HCT116 (cell line): ENCODE data around the gene FEM1B. TPM values are rescaled to one million over a fixed set of nuclear protein-coding genes. Genes with fewer than 3 reads are reported as not detected.

Experiments
- ATAC-seq: fragments of 200-7000 bp; cut with Tn5 transposase; 2 replicates; pipeline ENCODE4 v1.9.1; 2020; ENCODE audit warnings: mild to moderate bottlenecking, moderate library complexity
- BruUV-seq: library from RNA; stranded (reverse); fragments of 400-500 nt; replicated peaks from 2 replicates; lab custom pipeline; 2021; lab: Mats Ljungman, UMichigan
- CTCF ChIA-PET: fragments of 300-600 bp; sonication (Branson Sonifier 250); formaldehyde crosslinking; loops from one replicate; lab custom pipeline; 2021; ENCODE audit warnings: antibody characterized with exemption; lab: Charles Lee
- POLR2A ChIA-PET: fragments of 300-600, 350-600 bp; sonication (Branson Sonifier 250); formaldehyde crosslinking; loops from one replicate; lab custom pipeline; 2021; ENCODE audit warnings: antibody characterized with exemption; lab: Charles Lee
- RAD21 ChIA-PET, 2 experiments: fragments of 300-600 bp; sonication (Branson Sonifier 250); formaldehyde crosslinking; loops; one replicate each; lab custom pipeline; 2023; ENCODE audit warnings: low total read pairs in 2 of 2; ENCODE audit not compliant: uncharacterized antibody in 2 of 2, unreplicated experiment in 2 of 2, low non-redundant PET in 1 of 2; lab: Charles Lee
- DNase-seq: peaks from one replicate; pipeline ENCODE4 v3.0.0-alpha.2; 2010; ENCODE audit warnings: low read depth, low spot score
- H2AFZ ChIP-seq: fragments of 200-600 bp; shearing (Covaris generic), sonication (generic); 2 replicates; pipeline ENCODE4 v1.6.1; 2017; ENCODE audit warnings: low read depth, mixed run types, mixed read lengths, antibody characterized with exemption, low read length; ENCODE audit not compliant: poor library complexity, severe bottlenecking
- H3K27ac ChIP-seq: 2 replicates; pipeline ENCODE4 v1.5.1; 2012; ENCODE audit warnings: low read depth, low read length
- H3K27me3 ChIP-seq: fragments of 200-600 bp; sonication (generic); 2 replicates; pipeline ENCODE4 v1.6.1; 2016; ENCODE audit warnings: mixed run types, low read length, mixed read lengths; ENCODE audit not compliant: insufficient read depth
- H3K36me3 ChIP-seq, 2 experiments: fragments of 200-500 bp in 1 of 2; fragments of 200-600 bp in 1 of 2; sonication (Bioruptor generic) in 1 of 2; sonication (generic) in 1 of 2; 2 replicates each; pipeline versions ENCODE4 v1.5.1 to v1.6.1; 2014 to 2016; ENCODE audit warnings: low read length in 2 of 2, inconsistent platforms in 1 of 2, mixed read lengths in 1 of 2, mixed run types in 1 of 2; ENCODE audit not compliant: insufficient read depth in 2 of 2, control insufficient read depth in 1 of 2
- H3K4me1 ChIP-seq, 2 experiments: fragments of 200-600 bp in 1 of 2; sonication (generic) in 1 of 2; 2 replicates each; pipeline versions ENCODE4 v1.5.1 to v1.6.1; 2012 to 2017; ENCODE audit warnings: low read length in 2 of 2, inconsistent platforms in 1 of 2, mild to moderate bottlenecking in 1 of 2, mixed read lengths in 1 of 2, mixed run types in 1 of 2, moderate library complexity in 1 of 2; ENCODE audit not compliant: insufficient read depth in 2 of 2, control insufficient read depth in 1 of 2
- H3K4me2 ChIP-seq: fragments of 200-600 bp; sonication (generic); 2 replicates; pipeline ENCODE4 v1.6.1; 2017; ENCODE audit warnings: mixed run types, low read length, mixed read lengths
- H3K4me3 ChIP-seq, 2 experiments: fragments of 200-600 bp in 1 of 2; sonication (generic) in 1 of 2; replicated peaks in 1 of 2; 2 replicates each; pipeline ENCODE4 v1.5.1; 2011 to 2016; ENCODE audit warnings: low read length in 2 of 2, control low read depth in 1 of 2, low read depth in 1 of 2, mild to moderate bottlenecking in 1 of 2, mixed read lengths in 1 of 2, mixed run types in 1 of 2
- H3K79me2 ChIP-seq: fragments of 200-600 bp; sonication (generic); 2 replicates; pipeline ENCODE4 v1.6.1; 2017; ENCODE audit warnings: mild to moderate bottlenecking, mixed run types, low read length, moderate library complexity, mixed read lengths; ENCODE audit not compliant: insufficient read depth
- H3K9ac ChIP-seq: fragments of 200-600 bp; sonication (generic); 2 replicates; pipeline ENCODE4 v1.6.1; 2016; ENCODE audit warnings: low read length, mixed read lengths
- H3K9me2 ChIP-seq: fragments of 200-600 bp; sonication (generic), shearing (Covaris generic); 2 replicates; pipeline ENCODE4 v1.6.1; 2017; ENCODE audit warnings: mixed run types, mild to moderate bottlenecking, moderate library complexity; ENCODE audit not compliant: insufficient read depth
- H3K9me3 ChIP-seq, 2 experiments: fragments of 200-500 bp in 1 of 2; fragments of 200-600 bp in 1 of 2; sonication (Bioruptor generic) in 1 of 2; sonication (generic) in 1 of 2; 2 replicates each; pipeline ENCODE4 v1.6.1; 2014 to 2017; ENCODE audit warnings: low read length in 2 of 2, mixed read lengths in 2 of 2, inconsistent platforms in 1 of 2, low read depth in 1 of 2, mild to moderate bottlenecking in 1 of 2, mixed run types in 1 of 2, moderate library complexity in 1 of 2; ENCODE audit not compliant: control insufficient read depth in 1 of 2, insufficient read depth in 1 of 2
- H4K20me1 ChIP-seq: fragments of 200-600 bp; sonication (generic), shearing (Covaris generic); 2 replicates; pipeline ENCODE4 v1.6.1; 2017; ENCODE audit warnings: mixed run types, mild to moderate bottlenecking, moderate library complexity; ENCODE audit not compliant: insufficient read depth
- ATF3 ChIP-seq: IDR thresholded peaks from 2 replicates; pipeline ENCODE4 v1.6.1; 2012
- CBX3 ChIP-seq: IDR thresholded peaks from 2 replicates; pipeline ENCODE4 v1.6.1; 2012; ENCODE audit warnings: low read depth
- CEBPB ChIP-seq: IDR thresholded peaks from 2 replicates; pipeline ENCODE4 v1.6.1; 2012; ENCODE audit warnings: low read depth
- ELF1 ChIP-seq: IDR thresholded peaks from 2 replicates; pipeline ENCODE4 v1.6.1; 2012; ENCODE audit warnings: low read depth, borderline replicate concordance
- EZH2 ChIP-seq: fragments of 200-600 bp; sonication (generic); IDR thresholded peaks from 2 replicates; pipeline ENCODE4 v1.6.1; 2017; ENCODE audit warnings: antibody characterized with exemption, mixed run types
- EZH2phosphoT487 ChIP-seq: fragments of 200-600 bp; IDR thresholded peaks from 2 replicates; pipeline ENCODE4 v1.6.1; 2018; ENCODE audit warnings: antibody characterized with exemption, borderline replicate concordance
- FOSL1 ChIP-seq: IDR thresholded peaks from 2 replicates; pipeline ENCODE4 v1.6.1; 2012; ENCODE audit warnings: low read depth
- JUND ChIP-seq: IDR thresholded peaks from 2 replicates; pipeline ENCODE4 v1.6.1; 2012
- MAX ChIP-seq: IDR thresholded peaks from 2 replicates; pipeline ENCODE4 v1.6.1; 2012
- POLR2A ChIP-seq: IDR thresholded peaks from 2 replicates; pipeline ENCODE4 v1.7.0; 2011; ENCODE audit warnings: borderline replicate concordance; ENCODE audit not compliant: insufficient read depth, insufficient read length; ENCODE audit errors: extremely low read depth
- RAD21 ChIP-seq: IDR thresholded peaks from 2 replicates; pipeline ENCODE4 v1.6.1; 2012; ENCODE audit warnings: low read depth, mild to moderate bottlenecking
- REST ChIP-seq: IDR thresholded peaks from 2 replicates; pipeline ENCODE4 v1.6.1; 2012; ENCODE audit warnings: low read depth
- SP1 ChIP-seq: IDR thresholded peaks from 2 replicates; pipeline ENCODE4 v1.6.1; 2012; ENCODE audit warnings: low read depth
- SRF ChIP-seq: IDR thresholded peaks from 2 replicates; pipeline ENCODE4 v1.6.1; 2012; ENCODE audit warnings: low read depth
- TCF7L2 ChIP-seq: IDR thresholded peaks from 2 replicates; pipeline ENCODE4 v1.7.0; 2011; ENCODE audit warnings: borderline replicate concordance, inconsistent platforms; ENCODE audit not compliant: insufficient read depth, insufficient read length; ENCODE audit errors: extremely low read depth
- YY1 ChIP-seq: IDR thresholded peaks from 2 replicates; pipeline ENCODE4 v1.6.1; 2011; ENCODE audit warnings: low read length, low read depth, moderate library complexity, mild to moderate bottlenecking; ENCODE audit not compliant: insufficient replicate concordance; ENCODE audit errors: extremely low read depth
- ZBTB33 ChIP-seq: IDR thresholded peaks from 2 replicates; pipeline ENCODE4 v1.6.1; 2011; ENCODE audit warnings: mild to moderate bottlenecking, low read length, moderate library complexity; ENCODE audit not compliant: insufficient replicate concordance; ENCODE audit errors: extremely low read depth
- ZFX ChIP-seq: fragments of 450-650 bp; IDR thresholded peaks from 2 replicates; pipeline ENCODE4 v1.6.1; 2017
- intact Hi-C: fragments of 100-400 bp; cut with micrococcal nuclease; formaldehyde crosslinking; loops from 2 replicates; pipeline ENCODE4 v1.10.0; 2022
- total RNA-seq: library from RNA; stranded (reverse); gene quantifications from one replicate; pipeline ENCODE4 v1.2.1, GENCODE V29; 2021; ENCODE audit not compliant: unreplicated experiment

The FEM1B gene
- total RNA-seq, 1 experiment from 2014 or later = 39.7 TPM

- ChIA-PET RAD21 (no interaction called here), CTCF (no interaction called here), POLR2A (no interaction called here)
- intact Hi-C loops = no loop called here
- Histone ChIP-seq H3K9me3 (no peaks in the 10 kb centered on the region), H3K4me2 (no peak overlapping the region), H3K9ac (no peak overlapping the region), H3K27ac (no peak overlapping the region), H3K4me1 (peaks cover 0 to 27% of the 10 kb centered on the region in 2 experiments; a peak in 3 of 4 replicates), H3K4me3 (no peak overlapping the region), H4K20me1 (no peaks in the 10 kb centered on the region), H3K36me3 (no peaks in the 10 kb centered on the region; a peak in 1 of 4 replicates), H2AFZ (no peak overlapping the region), H3K27me3 (no peaks in the 10 kb centered on the region), H3K79me2 (no peaks in the 10 kb centered on the region), H3K9me2 (no peaks in the 10 kb centered on the region)
- DNase-seq (no peak), ATAC-seq (no peak)
- TF ChIP-seq EZH2 = no peak
- no peak for TF ChIP-seq RAD21
- TF ChIP-seq ELF1 = no peak
- TF ChIP-seq REST = no peak
- TF ChIP-seq SRF = no peak
- no peak for TF ChIP-seq ATF3
- TF ChIP-seq YY1 = no peak
- TF ChIP-seq POLR2A = no peak
- no peak for TF ChIP-seq JUND
- TF ChIP-seq CBX3 = no peak
- no peak for TF ChIP-seq ZFX
- no peak for TF ChIP-seq MAX
- TF ChIP-seq EZH2phosphoT487 = no peak
- TF ChIP-seq FOSL1 = no peak
- no peak for TF ChIP-seq ZBTB33
- no peak for TF ChIP-seq TCF7L2
- TF ChIP-seq SP1 = no peak
- TF ChIP-seq CEBPB = no peak
- no TSS peak for BruUV-seq
Measured at GRCh38 chr15:68301301-68301700, 23.8 kb downstream of the FEM1B start.
